GM18519 (cell line): Measurements from ENCODE around the gene VASN.
"Not testable (repeated sequence)": the region's sequence is repeated elsewhere in the genome, so short reads cannot be mapped to it uniquely, and the experiment has no call there.

Source experiments
- ATAC-seq: cut with Tn5 transposase; IDR thresholded peaks from one replicate; pipeline ENCODE4 v1.9.1; 2021; ENCODE audit warnings: mild to moderate bottlenecking, moderate library complexity; ENCODE audit not compliant: unreplicated experiment, low FRiP score

The VASN gene

DNA sequence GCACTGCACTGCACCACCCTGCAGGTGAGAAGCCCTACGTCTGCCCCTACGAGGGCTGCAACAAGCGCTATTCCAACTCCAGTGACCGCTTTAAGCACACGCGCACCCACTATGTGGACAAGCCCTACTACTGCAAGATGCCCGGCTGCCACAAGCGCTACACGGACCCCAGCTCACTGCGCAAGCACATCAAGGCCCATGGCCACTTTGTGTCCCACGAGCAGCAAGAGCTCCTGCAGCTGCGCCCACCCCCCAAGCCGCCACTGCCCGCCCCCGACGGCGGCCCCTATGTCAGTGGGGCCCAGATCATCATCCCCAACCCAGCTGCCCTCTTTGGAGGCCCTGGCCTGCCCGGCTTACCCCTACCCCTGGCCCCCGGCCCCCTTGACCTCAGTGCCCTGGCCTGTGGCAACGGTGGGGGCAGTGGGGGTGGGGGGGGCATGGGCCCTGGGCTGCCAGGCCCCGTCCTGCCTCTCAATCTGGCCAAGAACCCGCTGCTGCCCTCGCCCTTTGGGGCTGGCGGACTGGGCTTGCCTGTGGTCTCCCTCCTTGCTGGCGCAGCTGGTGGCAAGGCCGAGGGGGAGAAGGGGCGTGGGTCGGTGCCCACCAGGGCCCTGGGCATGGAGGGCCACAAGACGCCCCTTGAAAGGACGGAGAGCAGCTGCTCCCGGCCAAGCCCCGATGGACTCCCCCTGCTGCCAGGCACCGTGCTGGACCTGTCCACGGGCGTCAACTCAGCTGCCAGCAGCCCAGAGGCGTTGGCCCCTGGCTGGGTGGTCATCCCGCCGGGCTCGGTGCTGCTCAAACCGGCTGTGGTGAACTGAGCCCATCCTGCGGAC, 34.7 kb upstream of the VASN start:
- no peak for ATAC-seq

DNA sequence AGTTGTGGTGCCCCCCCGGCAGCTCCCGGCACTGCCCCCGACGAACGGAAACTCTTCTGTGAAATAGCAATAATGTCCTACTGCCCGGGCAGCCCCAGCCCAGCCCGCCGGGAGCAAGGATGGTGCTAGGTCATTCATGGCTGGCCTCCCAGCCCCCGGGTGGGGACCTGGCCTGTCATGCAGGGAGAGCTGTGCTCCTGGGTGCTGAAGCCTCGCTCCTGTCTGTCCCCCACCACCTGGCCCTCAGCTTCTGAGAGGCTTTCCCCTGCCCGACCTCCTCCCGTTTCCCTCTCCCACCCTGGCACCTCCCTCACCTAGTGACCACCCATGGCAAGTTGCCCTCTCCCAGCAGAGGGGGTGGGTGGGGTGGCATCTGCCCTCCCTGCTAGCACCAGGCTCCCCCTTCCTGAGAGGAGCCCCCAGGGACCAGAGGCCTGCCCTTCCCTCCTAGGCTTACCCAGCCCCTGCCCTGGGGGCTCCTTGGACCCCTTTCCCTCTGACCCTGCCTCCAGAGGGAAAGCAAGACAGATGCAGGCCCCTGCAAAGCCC, 34.0 kb upstream of the VASN start:
- no peak for ATAC-seq

DNA sequence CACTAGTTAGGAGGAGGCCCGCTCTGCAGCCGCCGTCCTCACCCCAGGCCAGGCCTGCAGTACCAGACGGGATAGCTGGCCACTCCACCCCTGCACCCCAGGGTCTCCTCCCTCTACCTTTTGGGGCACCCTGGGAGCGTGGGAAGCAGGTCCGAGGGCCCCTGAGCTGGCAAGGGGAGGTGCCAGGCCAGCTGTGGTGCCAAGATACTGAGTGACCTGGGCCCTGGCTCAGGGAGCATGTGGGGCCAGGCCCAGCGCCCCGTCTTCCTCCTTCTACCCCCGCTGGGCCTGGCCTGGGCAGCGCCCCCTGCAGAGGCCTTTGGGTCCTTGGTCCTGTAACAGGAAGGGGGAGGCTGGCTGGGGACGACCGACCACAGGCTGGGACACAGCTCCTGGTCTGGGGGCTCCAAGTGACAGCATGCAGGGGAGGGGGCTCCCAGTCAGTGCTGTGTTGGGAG, 33.5 kb upstream of the VASN start:
- ATAC-seq: no peak

DNA sequence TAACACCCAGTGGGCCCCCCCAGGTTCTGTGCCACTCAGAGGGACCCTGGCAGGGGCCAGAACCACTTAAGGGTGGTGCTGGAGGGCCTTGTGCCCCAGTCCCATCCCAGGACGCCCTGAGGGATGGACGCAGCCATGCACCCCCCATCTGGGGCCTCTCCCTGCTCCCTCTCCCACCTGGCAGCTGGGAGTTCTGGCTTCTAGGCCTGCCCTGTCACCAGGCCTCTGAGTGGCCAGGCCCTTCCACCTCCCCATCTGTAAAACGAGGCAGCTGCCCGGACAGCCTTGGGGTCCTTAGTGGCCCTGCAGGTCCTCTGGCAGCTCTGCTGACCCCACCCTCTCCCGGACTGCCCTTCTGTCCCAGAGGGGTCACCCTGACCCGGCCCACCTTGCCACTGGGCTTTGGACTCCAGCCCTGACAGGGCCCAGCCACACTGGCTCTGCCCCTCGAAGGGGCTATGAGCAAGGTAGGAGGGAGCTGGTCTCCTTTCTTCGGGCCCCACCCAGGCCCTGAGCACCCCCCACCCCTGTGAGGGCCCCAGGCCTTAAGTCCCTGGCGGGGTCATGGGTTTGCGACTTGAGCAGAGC, 32.8 kb upstream of the VASN start:
- ATAC-seq: no peak

DNA sequence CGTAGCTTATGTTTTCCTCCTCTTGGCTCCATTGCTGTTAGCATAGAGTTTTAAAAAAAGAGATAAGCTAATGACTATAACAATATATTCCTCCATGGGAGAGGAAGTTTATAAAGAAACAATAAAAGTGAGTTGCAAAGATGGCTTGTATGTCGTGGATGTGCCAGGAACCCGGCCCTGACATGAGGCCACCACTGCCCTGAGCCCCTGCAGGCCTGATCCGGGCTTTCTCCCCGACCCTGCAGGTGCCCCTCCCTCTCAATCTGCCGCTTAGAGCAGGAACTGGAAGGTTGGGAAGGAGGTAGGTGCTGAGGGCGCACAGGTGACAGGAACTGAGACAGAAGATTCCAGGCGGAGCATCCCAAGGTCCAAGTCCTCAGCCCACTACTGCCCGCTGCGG, 32.2 kb upstream of the VASN start:
- no peak for ATAC-seq

DNA sequence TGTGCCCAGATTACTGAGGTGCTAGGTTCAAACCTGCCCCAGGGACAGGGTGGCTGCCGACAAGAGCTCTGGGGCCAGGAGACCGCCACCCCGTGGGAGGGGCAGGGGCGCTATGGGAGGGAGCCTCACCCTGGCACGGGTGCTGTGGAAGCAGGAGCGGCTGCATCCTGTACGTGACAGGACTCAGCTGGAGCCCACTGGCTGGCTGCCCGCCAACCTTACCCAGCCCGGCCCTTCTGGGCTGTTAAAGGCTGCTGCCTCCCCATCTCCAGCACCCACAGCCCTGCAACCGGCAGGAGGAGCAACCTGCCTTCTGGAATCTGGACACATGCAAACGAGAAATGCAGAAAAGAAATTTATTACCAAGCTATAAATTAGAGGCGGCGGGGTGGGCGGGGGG, 31.7 kb upstream of the VASN start:
- no peak for ATAC-seq

DNA sequence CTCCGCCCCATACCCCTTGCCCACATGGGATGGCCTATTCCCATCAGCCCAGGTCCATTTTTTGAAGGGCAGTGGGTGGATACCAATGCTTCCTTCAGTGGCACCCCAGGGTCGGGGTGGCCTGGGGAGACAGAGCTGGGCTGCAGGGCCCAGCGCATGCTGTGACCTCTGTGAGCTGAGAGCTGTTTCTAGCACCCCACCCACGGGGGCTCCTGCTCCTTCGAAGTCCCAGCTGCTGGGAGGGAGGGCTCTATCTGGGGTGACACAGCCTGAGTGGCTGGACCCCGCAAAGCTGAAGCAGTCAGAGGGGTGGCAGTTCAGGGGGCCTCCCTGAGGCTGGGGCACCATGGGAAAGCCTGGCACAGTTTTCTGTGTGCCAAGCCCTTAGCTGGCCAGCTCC, 31.2 kb upstream of the VASN start:
- no peak for ATAC-seq

DNA sequence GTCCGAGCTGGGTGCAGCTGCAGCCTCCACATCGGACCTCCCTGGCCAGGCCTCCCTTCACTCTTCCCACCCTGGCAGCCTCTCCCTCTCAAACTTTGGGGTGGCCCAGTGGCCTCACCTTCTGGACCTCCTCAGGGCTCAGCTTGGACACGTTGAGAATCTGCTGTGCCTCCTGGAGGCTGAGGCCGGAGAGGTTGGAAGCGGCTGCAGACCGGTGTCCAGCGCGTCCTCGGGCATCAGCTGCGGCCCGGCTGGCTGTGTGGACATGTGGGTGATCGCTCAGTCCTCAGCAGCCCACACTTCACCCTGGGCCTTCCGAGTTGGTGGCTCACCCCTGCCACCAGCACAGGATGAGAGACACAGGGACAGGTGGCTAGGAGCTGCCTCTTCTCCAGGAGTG, 30.4 kb upstream of the VASN start:
- ATAC-seq: no peak

DNA sequence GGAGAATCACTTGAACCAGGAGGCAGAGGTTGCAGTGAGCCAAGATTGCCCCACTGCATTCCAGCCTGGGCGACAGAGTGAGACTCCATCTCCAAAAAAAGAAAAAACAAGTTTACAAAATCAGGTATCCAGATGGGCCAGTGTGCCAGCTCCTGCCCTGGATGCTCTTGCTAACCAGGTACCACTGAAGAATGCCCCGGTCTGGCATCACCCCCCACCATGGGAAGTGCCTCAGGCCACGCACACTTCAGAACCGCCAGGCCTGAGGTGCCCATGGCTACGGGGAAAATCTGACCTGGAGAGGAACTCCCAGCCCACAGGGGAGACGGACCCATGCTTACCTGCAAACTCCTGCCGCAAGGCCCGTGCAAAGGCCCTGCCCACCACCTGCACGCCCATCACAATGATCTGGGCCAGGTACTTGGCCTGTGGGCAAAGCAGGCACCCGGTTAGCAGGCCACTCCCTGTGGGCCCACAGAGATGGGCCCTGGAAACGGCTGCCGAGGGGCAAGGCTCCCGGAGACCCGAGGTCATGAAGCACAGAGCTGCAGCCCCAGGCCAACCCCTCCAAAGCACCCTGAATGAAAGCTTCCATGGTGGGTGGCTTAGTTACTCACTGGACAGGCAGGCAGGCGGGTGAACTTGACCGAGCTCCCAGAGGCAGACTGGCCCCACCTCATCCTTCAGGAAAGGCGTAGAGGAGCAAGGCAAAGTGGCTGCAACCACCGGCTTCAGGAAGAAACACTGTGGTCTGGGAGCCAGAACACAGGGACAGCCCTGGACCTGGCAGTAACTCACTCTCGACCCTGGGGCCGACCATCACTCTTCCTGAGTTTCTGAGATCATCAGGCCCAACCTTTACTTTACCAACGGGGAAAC, 28.5 kb upstream of the VASN start:
- no peak for ATAC-seq

DNA sequence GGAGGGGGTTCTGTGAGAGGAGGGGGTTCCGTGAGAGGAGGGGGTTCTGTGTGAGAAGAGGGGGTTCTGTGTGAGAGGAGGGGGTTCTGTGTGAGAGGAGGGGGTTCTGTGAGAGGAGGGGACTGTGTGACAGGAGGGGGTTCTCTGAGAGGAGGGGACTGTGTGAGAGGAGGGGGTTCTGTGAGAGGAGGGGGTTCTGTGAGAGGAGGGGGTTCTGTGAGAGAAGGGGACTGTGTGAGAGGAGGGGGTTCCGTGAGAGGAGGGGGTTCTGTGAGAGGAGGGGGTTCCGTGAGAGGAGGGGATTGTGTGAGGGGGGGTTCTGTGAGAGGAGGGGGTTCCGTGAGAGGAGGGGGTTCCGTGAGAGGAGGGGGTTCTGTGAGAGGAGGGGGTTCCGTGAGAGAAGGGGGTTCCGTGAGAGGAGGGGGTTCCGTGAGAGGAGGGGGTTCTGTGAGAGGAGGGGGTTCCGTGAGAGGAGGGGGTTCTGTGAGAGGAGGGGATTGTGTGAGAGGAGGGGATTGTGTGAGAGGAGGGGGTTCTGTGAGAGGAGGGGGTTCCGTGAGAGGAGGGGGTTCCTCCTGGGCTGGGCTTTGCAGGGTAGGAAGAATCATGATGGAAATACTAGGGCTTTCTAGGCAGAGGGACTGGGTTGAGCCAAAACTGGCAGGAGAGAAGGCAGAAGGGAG, 27.2 kb upstream of the VASN start:
- ATAC-seq: not testable (repeated sequence)

DNA sequence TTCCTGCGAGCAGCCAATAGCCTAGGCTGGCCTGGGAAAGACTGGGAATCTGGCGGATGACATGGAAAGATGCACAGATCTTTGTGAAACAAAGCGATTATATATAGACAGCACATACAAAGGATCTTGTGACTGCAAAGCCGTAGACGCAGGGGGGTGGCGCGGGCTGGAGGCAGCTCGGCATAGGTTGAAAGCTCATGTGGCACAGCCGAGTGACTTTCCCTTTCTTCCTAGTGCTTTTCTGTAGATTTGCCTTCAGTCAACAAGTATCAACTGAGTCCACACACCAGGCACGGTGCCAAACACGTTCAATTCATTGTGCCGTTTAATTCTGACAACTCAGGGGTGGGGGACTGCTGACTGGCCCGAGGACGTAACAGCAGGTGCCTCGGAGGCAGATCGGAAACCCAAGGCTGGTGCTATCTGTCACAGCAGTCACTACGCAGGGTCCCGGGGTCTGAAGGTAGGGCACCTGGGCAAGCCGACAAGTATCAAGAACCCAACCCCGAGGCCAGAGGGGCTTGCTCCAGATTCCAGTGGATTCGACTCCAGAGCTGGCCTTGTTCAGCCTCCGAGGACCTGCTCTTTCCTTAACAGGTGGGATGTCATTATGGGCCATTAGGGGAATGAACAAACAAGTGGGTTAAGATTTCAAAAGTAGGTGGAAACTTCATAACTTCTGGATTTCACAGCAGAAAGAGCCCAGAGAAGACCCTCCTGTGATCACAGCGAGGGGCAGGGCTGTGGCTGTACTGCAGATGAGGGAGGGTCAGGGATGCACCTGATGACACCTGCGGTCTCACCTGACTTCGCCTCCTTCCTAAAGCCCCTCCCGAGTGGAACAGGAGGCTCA, 26.4 kb upstream of the VASN start:
- ATAC-seq: no peak

DNA sequence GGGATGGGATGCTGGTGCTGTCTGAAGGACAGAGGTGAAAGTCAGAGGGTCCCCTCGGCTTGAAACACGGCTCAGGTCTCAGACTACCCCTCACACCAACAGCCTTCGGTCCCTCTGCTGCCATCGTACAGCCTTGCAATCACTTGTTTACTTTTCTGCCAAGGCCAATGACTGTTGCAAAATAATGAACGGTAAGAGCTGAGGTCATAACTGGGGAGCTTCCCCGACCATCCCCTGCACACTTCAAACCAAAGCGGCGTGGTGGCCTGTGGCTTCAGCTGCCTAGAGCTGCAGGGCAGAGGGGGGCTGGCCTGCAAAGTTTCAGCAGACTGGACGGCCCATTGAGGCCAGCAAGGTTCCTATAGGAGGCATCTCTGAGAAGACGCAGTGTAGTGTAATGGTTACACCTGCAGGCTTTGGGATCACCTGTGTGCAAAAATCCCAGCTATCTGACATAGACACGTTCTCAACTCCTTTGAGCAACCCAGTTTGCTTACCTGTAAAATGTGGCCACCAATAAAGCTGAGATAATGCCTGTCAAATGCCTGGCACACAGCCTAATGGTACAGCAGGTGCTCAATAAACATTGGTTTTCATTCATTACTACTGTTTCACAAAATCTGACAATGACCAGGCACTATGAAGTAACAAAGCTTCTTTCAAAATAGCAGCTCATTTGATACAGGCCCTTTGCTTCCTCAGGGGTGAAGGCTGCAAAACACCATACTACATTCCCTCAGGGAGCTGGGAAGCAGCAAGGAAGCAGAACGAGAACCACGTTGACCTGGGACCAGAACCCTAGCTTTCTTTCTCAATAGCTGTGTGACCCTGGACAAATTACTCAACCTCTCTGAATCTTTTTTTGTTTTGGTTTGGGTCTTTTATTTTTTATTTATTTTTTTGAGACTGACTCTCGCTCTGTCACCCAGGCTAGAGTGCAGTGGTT, 25.5 kb upstream of the VASN start:
- no peak for ATAC-seq

DNA sequence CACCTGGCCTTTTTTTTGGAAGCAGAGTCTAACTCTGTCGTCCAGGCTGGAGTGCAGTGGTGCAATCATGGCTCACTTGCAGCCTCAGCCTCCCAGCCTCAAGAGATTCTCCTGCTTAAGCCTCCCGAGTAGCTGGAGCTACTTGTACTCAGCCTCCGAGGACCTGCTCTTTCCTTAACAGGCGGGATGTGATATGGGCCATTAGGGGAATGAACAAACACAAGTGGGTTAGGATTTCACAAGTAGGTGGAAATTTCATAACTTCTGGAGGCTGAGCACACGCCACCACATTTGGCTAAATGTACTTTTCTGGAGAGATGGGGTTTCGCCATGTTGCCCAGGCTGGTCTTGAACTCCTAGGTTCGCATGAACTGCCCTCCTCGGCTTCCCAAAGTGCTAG, 24.6 kb upstream of the VASN start:
- no peak for ATAC-seq

DNA sequence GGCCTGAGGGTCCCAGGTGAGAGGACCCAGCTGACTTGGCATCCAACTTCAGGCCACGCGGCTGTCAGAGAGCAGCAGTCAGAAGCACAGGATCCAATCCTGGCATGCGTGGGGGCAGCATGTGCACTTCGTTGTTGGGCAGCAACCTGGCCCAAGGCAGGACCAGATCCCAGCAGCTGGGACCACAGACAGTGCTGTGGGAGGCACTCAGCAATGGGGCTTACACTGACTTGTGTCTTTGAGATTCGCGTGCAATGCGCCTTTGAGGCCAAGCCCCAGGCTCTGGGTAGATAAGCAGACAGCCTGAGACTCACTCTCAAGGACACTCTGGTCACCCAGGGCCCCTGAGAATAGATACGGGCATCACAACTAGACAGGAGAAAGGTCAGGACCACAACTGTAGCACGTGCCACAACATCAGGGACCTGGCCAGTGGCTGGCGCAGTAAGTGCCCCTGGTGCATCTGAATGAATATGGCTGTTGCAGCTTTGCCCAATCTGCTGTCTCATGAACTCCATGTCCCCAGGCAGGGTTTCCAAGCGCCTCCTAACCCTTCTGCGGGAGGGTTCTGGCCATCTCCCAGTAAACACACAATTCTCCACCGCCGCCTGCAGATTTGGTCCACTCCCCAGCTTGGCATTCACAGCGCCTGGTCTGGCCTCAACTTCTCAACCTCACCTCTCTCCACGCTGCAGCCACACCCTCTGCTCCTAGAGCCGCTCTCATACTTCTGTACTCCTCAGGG, 23.7 kb upstream of the VASN start:
- no peak for ATAC-seq

DNA sequence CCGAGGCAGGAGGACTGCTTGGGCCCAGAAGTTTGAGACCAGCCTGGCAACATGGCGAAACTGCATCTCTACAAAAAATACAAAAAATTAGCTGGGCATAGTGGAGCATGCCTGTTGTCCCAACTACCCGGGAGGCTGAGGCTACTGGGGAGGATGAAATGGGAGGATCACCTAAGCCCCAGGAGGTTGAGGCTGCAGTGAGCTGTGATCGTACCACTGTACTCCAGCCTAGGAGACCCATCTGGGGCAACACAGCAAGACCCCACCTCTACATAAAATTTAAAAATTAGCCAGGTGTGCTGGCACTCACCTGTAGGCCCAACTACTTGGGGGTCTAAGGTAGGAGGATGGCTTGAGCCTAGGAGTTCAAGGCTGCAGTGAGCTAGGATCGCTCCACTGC, 22.3 kb upstream of the VASN start:
- ATAC-seq: no peak

DNA sequence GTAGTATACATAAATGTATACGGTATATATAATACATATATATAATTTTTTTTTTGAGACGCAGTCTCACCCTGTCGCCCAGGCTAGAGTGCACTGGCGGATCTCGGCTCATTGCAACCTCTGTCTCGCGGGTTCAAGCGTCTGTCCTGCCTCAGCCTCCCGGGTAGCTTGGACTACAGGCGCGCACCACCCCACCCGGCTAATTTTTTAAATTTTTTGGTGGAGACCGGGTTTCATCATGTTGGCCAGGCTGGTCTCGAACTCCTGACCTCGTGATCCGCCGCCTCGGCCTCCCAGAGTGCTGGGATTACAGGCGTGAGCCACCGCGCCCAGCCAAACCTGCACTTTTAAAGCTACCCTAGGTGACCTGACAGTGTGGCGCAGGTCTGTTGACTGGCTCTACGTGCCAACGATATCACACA, 21.3 kb upstream of the VASN start:
- no peak for ATAC-seq

DNA sequence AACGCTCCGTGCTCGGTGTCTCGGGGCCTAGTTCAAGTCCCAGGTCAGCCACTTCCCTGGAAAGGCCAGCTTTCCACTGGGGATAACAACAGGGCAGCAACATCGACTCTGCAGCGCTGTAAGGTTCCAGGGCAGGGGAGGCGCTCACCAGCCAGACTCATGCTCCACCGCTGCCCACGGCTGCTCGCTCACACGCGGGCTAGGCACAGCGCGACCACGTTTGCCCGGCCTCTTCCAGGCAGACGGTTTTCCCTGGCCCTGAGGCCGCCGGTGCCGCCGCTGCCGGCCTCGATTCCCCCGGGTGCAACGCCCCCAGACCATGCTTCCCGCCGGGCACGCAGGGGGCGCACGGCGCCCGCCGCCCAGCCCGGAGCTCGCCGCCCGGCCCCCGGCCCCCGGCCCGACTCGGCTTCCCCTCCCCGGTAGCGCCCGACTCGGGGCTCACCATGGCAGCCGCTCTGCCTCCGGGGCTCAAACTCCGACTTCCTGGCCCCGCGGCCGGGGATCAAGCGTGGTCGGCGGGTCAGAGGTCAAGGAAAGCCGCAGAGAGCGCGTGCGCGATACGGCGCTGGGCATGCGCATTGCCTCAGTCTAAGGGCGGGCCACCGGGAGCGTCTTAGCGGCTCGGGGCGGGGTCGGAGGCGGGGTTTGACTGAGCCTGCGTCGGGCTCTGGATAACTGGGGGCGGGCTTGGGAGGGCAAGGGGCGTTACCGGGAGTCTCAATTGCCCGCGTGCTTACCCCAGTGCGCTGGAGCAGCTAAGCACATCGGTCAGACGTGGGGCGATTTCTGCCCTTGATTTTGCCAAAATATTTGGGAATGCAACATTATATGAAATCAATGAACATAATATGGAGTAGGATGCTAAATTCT, 20.6 kb upstream of the VASN start, which contains the start of gene PAM16:
TSS of gene PAM16 (minus strand) at position 535 of the 873 bp plus-strand sequence. CDS start at position 448, 87 bp downstream.
- ATAC-seq: peak; percentile 82
